PC-9 (cell line): ENCODE results near the gene ADGRL1. TPM values are rescaled to one million over a fixed set of nuclear protein-coding genes. Genes with fewer than 3 reads are reported as not detected.
A peak's percentile ranks its signal among the peaks of the same experiment; 100 is the strongest.
"Not testable (repeated sequence)": the region's sequence is repeated elsewhere in the genome, so short reads cannot be mapped to it uniquely, and the experiment has no call there.

Source experiments
- BruUV-seq: library from RNA; stranded (reverse); fragments of 400-500 nt; replicated peaks from 2 replicates; lab custom pipeline; 2021; lab: Mats Ljungman, UMichigan
- CTCF ChIA-PET: fragments of 300-600 bp; sonication (Branson Sonifier 250); formaldehyde crosslinking; loops from one replicate; lab custom pipeline; 2022; ENCODE audit warnings: antibody characterized with exemption; lab: Charles Lee
- POLR2A ChIA-PET: fragments of 300-600 bp; sonication (Branson Sonifier 250); formaldehyde crosslinking; loops from one replicate; lab custom pipeline; 2022; ENCODE audit warnings: antibody characterized with exemption; ENCODE audit not compliant: unreplicated experiment; lab: Charles Lee
- DNase-seq, 2 experiments: peaks; one replicate each; pipeline versions ENCODE4 v3.0.0 to v3.0.0-alpha.2; 2015 to 2022; ENCODE audit warnings: mixed read lengths in 1 of 2
- H2AFZ ChIP-seq: fragments of 200-600 bp; sonication (generic); 2 replicates; pipeline ENCODE4 v1.8.1; 2017; ENCODE audit warnings: antibody characterized with exemption
- H3F3A ChIP-seq: fragments of 200-600 bp; sonication (generic); 2 replicates; pipeline ENCODE4 v1.8.1; 2017; ENCODE audit warnings: antibody characterized with exemption, mild to moderate bottlenecking, low read depth; ENCODE audit not compliant: insufficient read depth
- H3K27ac ChIP-seq: fragments of 200-600 bp; sonication (generic); 2 replicates; pipeline ENCODE4 v1.6.1; 2016; ENCODE audit warnings: mixed run types
- H3K27me3 ChIP-seq: fragments of 200-600 bp; sonication (generic); 2 replicates; pipeline ENCODE4 v1.6.1; 2016; ENCODE audit warnings: low read depth, mixed run types; ENCODE audit not compliant: insufficient read depth
- H3K36me3 ChIP-seq: fragments of 200-600 bp; sonication (generic); 2 replicates; pipeline ENCODE4 v1.6.1; 2016; ENCODE audit warnings: low read depth, mixed run types
- H3K4me1 ChIP-seq: fragments of 200-600 bp; sonication (generic); replicated peaks from 2 replicates; pipeline ENCODE4 v1.6.1; 2016; ENCODE audit warnings: mixed run types; ENCODE audit not compliant: insufficient read depth
- H3K4me2 ChIP-seq: fragments of 200-600 bp; sonication (generic); 2 replicates; pipeline ENCODE4 v1.6.1; 2017; ENCODE audit warnings: mixed run types
- H3K4me3 ChIP-seq: fragments of 200-600 bp; sonication (generic); 2 replicates; pipeline ENCODE4 v1.6.1; 2016; ENCODE audit warnings: mixed run types
- H3K79me2 ChIP-seq: fragments of 200-600 bp; sonication (generic); 2 replicates; pipeline ENCODE4 v1.6.1; 2017; ENCODE audit warnings: low read depth, mixed run types
- H3K9me2 ChIP-seq: fragments of 200-600 bp; sonication (generic); 2 replicates; pipeline ENCODE4 v1.8.1; 2017; ENCODE audit warnings: mild to moderate bottlenecking; ENCODE audit not compliant: insufficient read depth
- H3K9me3 ChIP-seq: fragments of 200-600 bp; sonication (generic); 2 replicates; pipeline ENCODE4 v1.8.1; 2016; ENCODE audit warnings: low read depth; ENCODE audit not compliant: insufficient read depth
- H4K20me1 ChIP-seq: fragments of 200-600 bp; sonication (generic); 2 replicates; pipeline ENCODE4 v1.8.1; 2017; ENCODE audit not compliant: insufficient read depth
- CTCF ChIP-seq: fragments of 200-600 bp; sonication (generic); conservative IDR thresholded peaks from 2 replicates; pipeline ENCODE4 v1.6.1; 2017; ENCODE audit warnings: mixed run types, antibody characterized with exemption, mild to moderate bottlenecking, moderate library complexity
- EZH2 ChIP-seq: fragments of 200-600 bp; sonication (generic); IDR thresholded peaks from 2 replicates; pipeline ENCODE4 v1.8.0; 2017; ENCODE audit warnings: antibody characterized with exemption, low read depth
- intact Hi-C: fragments of 100-400 bp; cut with micrococcal nuclease; formaldehyde crosslinking; loops from one replicate; pipeline ENCODE4 v1.10.0; 2022; ENCODE audit not compliant: unreplicated experiment
- total RNA-seq: library from RNA; stranded (reverse); gene quantifications from 2 replicates; pipeline ENCODE4 v1.2.3, GENCODE V29; 2021

ADGRL1 gene
- total RNA-seq, 1 experiment from 2014 or later = 31.5 TPM

GRCh38 chr19:14222886-14223285, 16.9 kb upstream of the ADGRL1 start:
- no peak overlapping the region for H3K27ac ChIP-seq
- H4K20me1 ChIP-seq = no peaks in the 10 kb centered on the region
- ChIA-PET POLR2A (no interaction called here), CTCF (no interaction called here)
- no peak overlapping the region for H3K4me3 ChIP-seq
- H3K4me2 ChIP-seq = no peak overlapping the region
- H3F3A ChIP-seq = peaks cover 14% of the 10 kb centered on the region; the same call in 1 of the 2 replicates
- no peaks in the 10 kb centered on the region for H3K9me3 ChIP-seq
- peaks cover 4% of the 10 kb centered on the region; the same call in 1 of the 2 replicates for H3K4me1 ChIP-seq
- no peak overlapping the region for H2AFZ ChIP-seq
- intact Hi-C loops = no loop called here
- H3K27me3 ChIP-seq = no peaks in the 10 kb centered on the region
- DNase-seq = no peak
- H3K9me2 ChIP-seq = no peaks in the 10 kb centered on the region
- no peaks in the 10 kb centered on the region for H3K79me2 ChIP-seq
- no TSS peak for BruUV-seq
- TF ChIP-seq EZH2 (no peak), CTCF (no peak)
- no peaks in the 10 kb centered on the region for H3K36me3 ChIP-seq

GRCh38 chr19:14221345-14221744, 15.4 kb upstream of the ADGRL1 start:
- BruUV-seq, H4K20me1 ChIP-seq, H3K9me2 ChIP-seq, CTCF ChIA-PET, H3K4me1 ChIP-seq, H3K27ac ChIP-seq, H3K9me3 ChIP-seq, POLR2A ChIA-PET, H3K36me3 ChIP-seq, H3K79me2 ChIP-seq, H3K4me3 ChIP-seq, H2AFZ ChIP-seq, H3K27me3 ChIP-seq, intact Hi-C loops: not testable (repeated sequence)
- DNase-seq = peak in 1 of 2 experiments; percentile 30
- TF ChIP-seq CTCF = peak; percentile 40; the same call in 1 of the 2 replicates
- H3F3A ChIP-seq = peaks cover 14% of the 10 kb centered on the region; the same call in 1 of the 2 replicates
- H3K4me2 ChIP-seq = 0 out of 2 replicates have a peak overlapping the region, but pooled peaks have one; percentile 26

- peaks cover 4% of the 10 kb centered on the region; the same call in 1 of the 2 replicates for H3K4me1 ChIP-seq
- ChIA-PET POLR2A (no interaction called here), CTCF (no interaction called here)
- H2AFZ ChIP-seq = no peak overlapping the region
- no TSS peak for BruUV-seq
- H3F3A ChIP-seq = peaks cover 14% of the 10 kb centered on the region; the same call in 1 of the 2 replicates
- no peaks in the 10 kb centered on the region for H3K79me2 ChIP-seq
- no peak for TF ChIP-seq EZH2
- TF ChIP-seq CTCF = no peak
- no peak for DNase-seq
- no peaks in the 10 kb centered on the region for H3K9me3 ChIP-seq
- no peak overlapping the region for H3K4me3 ChIP-seq
- no peaks in the 10 kb centered on the region for H3K36me3 ChIP-seq
- intact Hi-C loops = no loop called here
- H3K9me2 ChIP-seq = no peaks in the 10 kb centered on the region
- H3K27ac ChIP-seq = no peak overlapping the region
- H3K27me3 ChIP-seq = no peaks in the 10 kb centered on the region
- H4K20me1 ChIP-seq = no peaks in the 10 kb centered on the region
- H3K4me2 ChIP-seq = no peak overlapping the region
Measured at GRCh38 chr19:14218620-14219330, 12.8 kb upstream of the ADGRL1 start.

- H3K79me2 ChIP-seq, intact Hi-C loops, H3K4me2 ChIP-seq, H3K27ac ChIP-seq, H3K36me3 ChIP-seq, H3K27me3 ChIP-seq, DNase-seq, H4K20me1 ChIP-seq, POLR2A ChIA-PET, H3K9me2 ChIP-seq, BruUV-seq, H3K4me3 ChIP-seq, H2AFZ ChIP-seq, H3K4me1 ChIP-seq, H3K9me3 ChIP-seq: not testable (repeated sequence)
- CTCF ChIA-PET = interaction anchor here (1.2 kb wide), 1 partner anchor 85 kb away, joined by 3 read pairs; no protein-coding TSS in a partner anchor
- peaks cover 14% of the 10 kb centered on the region; the same call in 1 of the 2 replicates for H3F3A ChIP-seq
Measured at GRCh38 chr19:14217886-14218285, 11.9 kb upstream of the ADGRL1 start.
